Measurements from ENCODE around the gene NMNAT3.

GRCh38 chr3:139687431-139687830 is 9.7 kb upstream of the NMNAT3 start:
- no peak for TF ChIP-seq POLR2A (IDR thresholded peaks at IDR 0.05; ENCODE audit: low read length)
- no peak for TF ChIP-seq GATA1 (IDR thresholded peaks at IDR 0.05; ENCODE audit: low read depth, low read length)

Data from erythroblast (primary cell).